SK-N-MC (cell line): ENCODE measurements around the gene COPS7B.

ENCODE experiments used
- EZH2 ChIP-seq: fragments of 200-600 bp; sonication (generic); IDR thresholded peaks from one replicate; pipeline ENCODE4 v1.6.1; 2017; ENCODE audit warnings: antibody characterized with exemption
- FOXP2 ChIP-seq: optimal IDR thresholded peaks from 2 replicates; pipeline ENCODE3; 2011; ENCODE audit warnings: mild to moderate bottlenecking, moderate library complexity; ENCODE audit not compliant: insufficient read depth; ENCODE audit errors: extremely low read length, control extremely low read depth
- POLR2AphosphoS5 ChIP-seq: IDR thresholded peaks from 2 replicates; pipeline ENCODE4 v1.6.1; 2012; ENCODE audit warnings: mild to moderate bottlenecking, low read depth, low read length, borderline replicate concordance

- TF ChIP-seq EZH2 = no peak
- TF ChIP-seq POLR2AphosphoS5 = no peak
- no peak for TF ChIP-seq FOXP2
Observed at GRCh38 chr2:231853105-231853504, 66.9 kb downstream of the COPS7B start.
